IgD-negative memory B cell (primary cell): Measurements from ENCODE around the gene ARID4B. TPM values are rescaled to one million over a fixed set of nuclear protein-coding genes. Genes with fewer than 3 reads are reported as not detected.
"Not testable (repeated sequence)": the region's sequence is repeated elsewhere in the genome, so short reads cannot be mapped to it uniquely, and the experiment has no call there.

ENCODE experiments used
- H3K27ac Mint-ChIP-seq, 3 donors: one replicate each; pipeline ENCODE4 v1.8.0; 2020 to 2022; ENCODE audit warnings: mild to moderate bottlenecking in 3 of 3, mixed read lengths in 3 of 3, moderate library complexity in 1 of 3
- H3K27me3 Mint-ChIP-seq: one replicate; pipeline ENCODE4 v1.8.0; 2021; ENCODE audit warnings: mixed read lengths
- H3K36me3 Mint-ChIP-seq: one replicate; pipeline ENCODE4 v1.8.0; 2020; ENCODE audit warnings: mild to moderate bottlenecking, mixed read lengths
- H3K4me1 Mint-ChIP-seq, 3 donors: one replicate each; pipeline ENCODE4 v1.8.0; 2020 to 2022; ENCODE audit warnings: mixed read lengths in 3 of 3, mild to moderate bottlenecking in 1 of 3
- H3K4me3 Mint-ChIP-seq, 4 donors: one replicate each; pipeline ENCODE4 v1.8.0; 2020 to 2022; ENCODE audit warnings: mild to moderate bottlenecking in 4 of 4, mixed read lengths in 4 of 4, moderate library complexity in 3 of 4
- H3K9me3 Mint-ChIP-seq, 3 donors: one replicate each; pipeline ENCODE4 v1.8.0; 2020 to 2021; ENCODE audit warnings: mixed read lengths in 3 of 3, mild to moderate bottlenecking in 1 of 3
- polyA plus RNA-seq: library from polyadenylated mRNA; unstranded; fragments of 300-500 nt; fragmentation: Illumina TruSeq; gene quantifications from one replicate; pipeline ENCODE4 v1.2.3, GENCODE V29; 2021

The ARID4B gene
- polyA plus RNA-seq, 1 donor from 2014 or later: 66.2 TPM

- Mint-ChIP-seq H3K9me3 (no peaks in the 10 kb centered on the region), H3K36me3 (no peaks in the 10 kb centered on the region), H3K4me3 (peak overlapping the region in 1 of 4 donors; percentile 49), H3K4me1 (peaks cover 44 to 51% (median 45%) of the 10 kb centered on the region in 3 donors), H3K27ac (peak overlapping the region; percentile 7 to 78 (median 76)), H3K27me3 (no peaks in the 10 kb centered on the region)
Measured at GRCh38 chr1:235278233-235278914, 49.6 kb downstream of the ARID4B start.

- peaks cover 42 to 53% (median 45%) of the 10 kb centered on the region in 3 donors for H3K4me1 Mint-ChIP-seq
- no peaks in the 10 kb centered on the region for H3K27me3 Mint-ChIP-seq
- no peaks in the 10 kb centered on the region for H3K9me3 Mint-ChIP-seq
- H3K27ac Mint-ChIP-seq: peak overlapping the region; percentile 7 to 78 (median 76)
- H3K36me3 Mint-ChIP-seq: no peaks in the 10 kb centered on the region
- peak overlapping the region in 1 of 4 donors; percentile 49 for H3K4me3 Mint-ChIP-seq
Measured at GRCh38 chr1:235277709-235278108, 50.3 kb downstream of the ARID4B start.

GRCh38 chr1:235275836-235276235 is 52.1 kb downstream of the ARID4B start:
- H3K27me3 Mint-ChIP-seq: no peaks in the 10 kb centered on the region
- H3K27ac Mint-ChIP-seq: peak overlapping the region; percentile 16 to 90 (median 79)
- H3K4me3 Mint-ChIP-seq: peak overlapping the region in 2 of 4 donors; percentile 29 to 80
- peaks cover 43 to 54% (median 45%) of the 10 kb centered on the region in 3 donors for H3K4me1 Mint-ChIP-seq
- no peaks in the 10 kb centered on the region for H3K36me3 Mint-ChIP-seq
- no peaks in the 10 kb centered on the region for H3K9me3 Mint-ChIP-seq

- Mint-ChIP-seq H3K4me1 (peaks cover 43 to 55% (median 46%) of the 10 kb centered on the region in 3 donors), H3K9me3 (no peaks in the 10 kb centered on the region), H3K36me3 (no peaks in the 10 kb centered on the region), H3K27me3 (no peaks in the 10 kb centered on the region), H3K4me3 (peak overlapping the region in 3 of 4 donors; percentile 1 to 80 (median 39)), H3K27ac (peak overlapping the region; percentile 29 to 90 (median 79))
Measured at GRCh38 chr1:235275223-235275622, 52.8 kb downstream of the ARID4B start.

- Mint-ChIP-seq H3K9me3 (no peaks in the 10 kb centered on the region), H3K36me3 (peaks cover 2% of the 10 kb centered on the region), H3K4me3 (no peak overlapping the region), H3K27me3 (no peaks in the 10 kb centered on the region), H3K27ac (no peak overlapping the region), H3K4me1 (peaks cover 44 to 49% (median 49%) of the 10 kb centered on the region in 3 donors)
Measured at GRCh38 chr1:235272851-235273250, 55.1 kb downstream of the ARID4B start.

- H3K4me1 Mint-ChIP-seq: peaks cover 46 to 53% (median 53%) of the 10 kb centered on the region in 3 donors
Measured at GRCh38 chr1:235270625-235271024, 57.4 kb downstream of the ARID4B start.

GRCh38 chr1:235269990-235270389 is 58.0 kb downstream of the ARID4B start:
- peak overlapping the region in 1 of 3 donors; percentile 19 for H3K27ac Mint-ChIP-seq
- H3K4me3 Mint-ChIP-seq, H3K36me3 Mint-ChIP-seq, H3K9me3 Mint-ChIP-seq, H3K27me3 Mint-ChIP-seq: not testable (repeated sequence)
- H3K4me1 Mint-ChIP-seq: peaks cover 41 to 49% (median 49%) of the 10 kb centered on the region in 3 donors

More at GRCh38 chr1:235270625-235271024, 57.4 kb downstream of the ARID4B start:
- Mint-ChIP-seq H3K27ac (peak overlapping the region; percentile 6 to 76 (median 74)), H3K27me3 (no peaks in the 10 kb centered on the region), H3K36me3 (peaks cover 2% of the 10 kb centered on the region), H3K9me3 (no peaks in the 10 kb centered on the region), H3K4me3 (peak overlapping the region in 3 of 4 donors; percentile 12 to 78 (median 65))

GRCh38 chr1:235268379-235269125 is 59.4 kb downstream of the ARID4B start:
- Mint-ChIP-seq H3K36me3 (peaks cover 2% of the 10 kb centered on the region), H3K27me3 (no peaks in the 10 kb centered on the region), H3K4me3 (no peak overlapping the region), H3K27ac (peak overlapping the region in 2 of 3 donors; percentile 12 to 68), H3K9me3 (no peaks in the 10 kb centered on the region), H3K4me1 (peaks cover 43 to 53% (median 52%) of the 10 kb centered on the region in 3 donors)

- no peak overlapping the region for H3K4me3 Mint-ChIP-seq
- peaks cover 2% of the 10 kb centered on the region for H3K36me3 Mint-ChIP-seq
- H3K9me3 Mint-ChIP-seq: no peaks in the 10 kb centered on the region
- no peaks in the 10 kb centered on the region for H3K27me3 Mint-ChIP-seq
- peaks cover 44 to 50% (median 44%) of the 10 kb centered on the region in 3 donors for H3K4me1 Mint-ChIP-seq
- peak overlapping the region in 1 of 3 donors; percentile 43 for H3K27ac Mint-ChIP-seq
Measured at GRCh38 chr1:235266967-235267366, 61.0 kb downstream of the ARID4B start.

GRCh38 chr1:235266325-235266724 is 61.7 kb downstream of the ARID4B start:
- H3K36me3 Mint-ChIP-seq: peaks cover 5% of the 10 kb centered on the region
- H3K27me3 Mint-ChIP-seq: no peaks in the 10 kb centered on the region
- no peaks in the 10 kb centered on the region for H3K9me3 Mint-ChIP-seq
- H3K27ac Mint-ChIP-seq: peak overlapping the region in 2 of 3 donors; percentile 30 to 43
- H3K4me1 Mint-ChIP-seq: peaks cover 47 to 53% (median 47%) of the 10 kb centered on the region in 3 donors
- peak overlapping the region in 1 of 4 donors; percentile 44 for H3K4me3 Mint-ChIP-seq

GRCh38 chr1:235265900-235266299 is 62.1 kb downstream of the ARID4B start:
- no peaks in the 10 kb centered on the region for H3K27me3 Mint-ChIP-seq
- peaks cover 45 to 56% (median 48%) of the 10 kb centered on the region in 3 donors for H3K4me1 Mint-ChIP-seq
- H3K27ac Mint-ChIP-seq: peak overlapping the region in 1 of 3 donors; percentile 30
- H3K9me3 Mint-ChIP-seq: no peaks in the 10 kb centered on the region
- H3K4me3 Mint-ChIP-seq: peak overlapping the region in 1 of 4 donors; percentile 20
- peaks cover 5% of the 10 kb centered on the region for H3K36me3 Mint-ChIP-seq

GRCh38 chr1:235264327-235264726 is 63.7 kb downstream of the ARID4B start:
- Mint-ChIP-seq H3K27me3 (no peaks in the 10 kb centered on the region), H3K36me3 (peaks cover 5% of the 10 kb centered on the region), H3K4me3 (peak overlapping the region in 1 of 4 donors; percentile 68), H3K27ac (no peak overlapping the region), H3K9me3 (no peaks in the 10 kb centered on the region), H3K4me1 (peaks cover 47 to 54% (median 53%) of the 10 kb centered on the region in 3 donors)

- H3K27me3 Mint-ChIP-seq: no peaks in the 10 kb centered on the region
- H3K4me3 Mint-ChIP-seq: no peak overlapping the region
- H3K9me3 Mint-ChIP-seq: no peaks in the 10 kb centered on the region
- peak overlapping the region in 1 of 3 donors; percentile 7 for H3K27ac Mint-ChIP-seq
- peaks cover 49 to 56% (median 53%) of the 10 kb centered on the region in 3 donors for H3K4me1 Mint-ChIP-seq
- peaks cover 2% of the 10 kb centered on the region for H3K36me3 Mint-ChIP-seq
Measured at GRCh38 chr1:235262539-235262938, 65.4 kb downstream of the ARID4B start.

GRCh38 chr1:235261243-235261642 is 66.7 kb downstream of the ARID4B start:
- Mint-ChIP-seq H3K27me3 (no peaks in the 10 kb centered on the region), H3K36me3 (peaks cover 2% of the 10 kb centered on the region)

More at GRCh38 chr1:235261243-235261642, 66.7 kb downstream of the ARID4B start:
- H3K9me3 Mint-ChIP-seq: no peaks in the 10 kb centered on the region
- peaks cover 42 to 50% (median 48%) of the 10 kb centered on the region in 3 donors for H3K4me1 Mint-ChIP-seq
- H3K27ac Mint-ChIP-seq: peak overlapping the region in 1 of 3 donors; percentile 88
- H3K4me3 Mint-ChIP-seq: peak overlapping the region in 1 of 4 donors; percentile 9
